ENCODE measurements around the gene SCRT2. TPM values are rescaled to one million over a fixed set of nuclear protein-coding genes. Genes with fewer than 3 reads are reported as not detected.

SCRT2 gene
- total and polyA plus RNA-seq, 9 of the 15 experiments (the other 6 are each of a cell fraction or from before 2014, with no cell fraction given): 0.04 to 0.75 (median 0.13) TPM; not detected in 2

DNA sequence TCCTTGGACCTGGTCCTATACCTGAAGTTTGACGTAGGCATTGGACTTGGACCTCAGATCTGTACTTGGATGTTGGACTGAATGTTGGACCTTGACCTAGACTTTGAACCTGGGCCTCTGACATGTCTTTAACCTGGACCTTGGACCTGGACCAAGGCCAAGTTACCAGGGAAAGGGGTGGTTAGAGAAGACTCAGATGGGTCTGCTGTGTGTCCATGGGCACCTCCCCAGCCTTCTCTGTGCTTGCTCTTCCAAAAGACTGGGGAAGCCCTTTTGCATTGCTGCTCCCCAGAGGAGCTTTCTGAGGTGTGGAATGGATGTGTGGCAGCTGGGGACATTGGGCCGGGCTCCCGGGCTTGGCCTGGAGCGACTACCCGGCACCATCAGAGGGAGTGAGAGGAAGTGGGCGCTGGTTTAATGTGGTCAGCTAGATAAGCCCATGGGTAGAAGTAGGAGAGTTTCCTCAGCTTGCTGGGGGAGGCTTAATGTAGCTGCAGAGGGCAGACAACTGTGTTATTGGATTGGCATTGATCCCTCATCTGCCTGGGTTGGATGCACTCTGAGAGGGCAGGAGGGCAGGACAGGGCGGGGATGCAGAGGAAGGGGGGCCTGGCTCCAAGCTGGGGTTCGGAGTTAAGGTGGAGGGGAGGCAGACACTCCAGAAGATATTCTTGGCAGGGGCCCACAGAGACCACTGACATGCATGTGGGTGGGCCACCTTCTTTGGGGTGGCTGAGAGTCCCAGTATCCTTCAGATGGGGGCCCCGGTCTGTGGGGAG lies 4.2 kb downstream of the SCRT2 start (continued):
- TF ChIP-seq, protein P1, sequence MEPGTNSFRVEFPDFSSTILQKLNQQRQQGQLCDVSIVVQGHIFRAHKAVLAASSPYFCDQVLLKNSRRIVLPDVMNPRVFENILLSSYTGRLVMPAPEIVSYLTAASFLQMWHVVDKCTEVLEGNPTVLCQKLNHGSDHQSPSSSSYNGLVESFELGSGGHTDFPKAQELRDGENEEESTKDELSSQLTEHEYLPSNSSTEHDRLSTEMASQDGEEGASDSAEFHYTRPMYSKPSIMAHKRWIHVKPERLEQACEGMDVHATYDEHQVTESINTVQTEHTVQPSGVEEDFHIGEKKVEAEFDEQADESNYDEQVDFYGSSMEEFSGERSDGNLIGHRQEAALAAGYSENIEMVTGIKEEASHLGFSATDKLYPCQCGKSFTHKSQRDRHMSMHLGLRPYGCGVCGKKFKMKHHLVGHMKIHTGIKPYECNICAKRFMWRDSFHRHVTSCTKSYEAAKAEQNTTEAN (CRISPR knock-in tag; IDR thresholded peaks at IDR 0.05): no peak
- TF ChIP-seq, protein P2, sequence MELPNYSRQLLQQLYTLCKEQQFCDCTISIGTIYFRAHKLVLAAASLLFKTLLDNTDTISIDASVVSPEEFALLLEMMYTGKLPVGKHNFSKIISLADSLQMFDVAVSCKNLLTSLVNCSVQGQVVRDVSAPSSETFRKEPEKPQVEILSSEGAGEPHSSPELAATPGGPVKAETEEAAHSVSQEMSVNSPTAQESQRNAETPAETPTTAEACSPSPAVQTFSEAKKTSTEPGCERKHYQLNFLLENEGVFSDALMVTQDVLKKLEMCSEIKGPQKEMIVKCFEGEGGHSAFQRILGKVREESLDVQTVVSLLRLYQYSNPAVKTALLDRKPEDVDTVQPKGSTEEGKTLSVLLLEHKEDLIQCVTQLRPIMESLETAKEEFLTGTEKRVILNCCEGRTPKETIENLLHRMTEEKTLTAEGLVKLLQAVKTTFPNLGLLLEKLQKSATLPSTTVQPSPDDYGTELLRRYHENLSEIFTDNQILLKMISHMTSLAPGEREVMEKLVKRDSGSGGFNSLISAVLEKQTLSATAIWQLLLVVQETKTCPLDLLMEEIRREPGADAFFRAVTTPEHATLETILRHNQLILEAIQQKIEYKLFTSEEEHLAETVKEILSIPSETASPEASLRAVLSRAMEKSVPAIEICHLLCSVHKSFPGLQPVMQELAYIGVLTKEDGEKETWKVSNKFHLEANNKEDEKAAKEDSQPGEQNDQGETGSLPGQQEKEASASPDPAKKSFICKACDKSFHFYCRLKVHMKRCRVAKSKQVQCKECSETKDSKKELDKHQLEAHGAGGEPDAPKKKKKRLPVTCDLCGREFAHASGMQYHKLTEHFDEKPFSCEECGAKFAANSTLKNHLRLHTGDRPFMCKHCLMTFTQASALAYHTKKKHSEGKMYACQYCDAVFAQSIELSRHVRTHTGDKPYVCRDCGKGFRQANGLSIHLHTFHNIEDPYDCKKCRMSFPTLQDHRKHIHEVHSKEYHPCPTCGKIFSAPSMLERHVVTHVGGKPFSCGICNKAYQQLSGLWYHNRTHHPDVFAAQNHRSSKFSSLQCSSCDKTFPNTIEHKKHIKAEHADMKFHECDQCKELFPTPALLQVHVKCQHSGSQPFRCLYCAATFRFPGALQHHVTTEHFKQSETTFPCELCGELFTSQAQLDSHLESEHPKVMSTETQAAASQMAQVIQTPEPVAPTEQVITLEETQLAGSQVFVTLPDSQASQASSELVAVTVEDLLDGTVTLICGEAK (IDR thresholded peaks at IDR 0.05): no peak
- TF ChIP-seq, protein P2 (CRISPR knock-in tag; IDR thresholded peaks at IDR 0.05): no peak
- TF ChIP-seq BCL6 (CRISPR knock-in tag; IDR thresholded peaks at IDR 0.05) (no peak), ZNF184 (CRISPR knock-in tag; IDR thresholded peaks at IDR 0.05) (no peak), ZNF699 (CRISPR knock-in tag; IDR thresholded peaks at IDR 0.05; ENCODE audit: insufficient replicate concordance) (no peak), CHD2 (IDR thresholded peaks at IDR 0.05; ENCODE audit: low read depth, low read length) (no peak)
- TF ChIP-seq, protein P3, sequence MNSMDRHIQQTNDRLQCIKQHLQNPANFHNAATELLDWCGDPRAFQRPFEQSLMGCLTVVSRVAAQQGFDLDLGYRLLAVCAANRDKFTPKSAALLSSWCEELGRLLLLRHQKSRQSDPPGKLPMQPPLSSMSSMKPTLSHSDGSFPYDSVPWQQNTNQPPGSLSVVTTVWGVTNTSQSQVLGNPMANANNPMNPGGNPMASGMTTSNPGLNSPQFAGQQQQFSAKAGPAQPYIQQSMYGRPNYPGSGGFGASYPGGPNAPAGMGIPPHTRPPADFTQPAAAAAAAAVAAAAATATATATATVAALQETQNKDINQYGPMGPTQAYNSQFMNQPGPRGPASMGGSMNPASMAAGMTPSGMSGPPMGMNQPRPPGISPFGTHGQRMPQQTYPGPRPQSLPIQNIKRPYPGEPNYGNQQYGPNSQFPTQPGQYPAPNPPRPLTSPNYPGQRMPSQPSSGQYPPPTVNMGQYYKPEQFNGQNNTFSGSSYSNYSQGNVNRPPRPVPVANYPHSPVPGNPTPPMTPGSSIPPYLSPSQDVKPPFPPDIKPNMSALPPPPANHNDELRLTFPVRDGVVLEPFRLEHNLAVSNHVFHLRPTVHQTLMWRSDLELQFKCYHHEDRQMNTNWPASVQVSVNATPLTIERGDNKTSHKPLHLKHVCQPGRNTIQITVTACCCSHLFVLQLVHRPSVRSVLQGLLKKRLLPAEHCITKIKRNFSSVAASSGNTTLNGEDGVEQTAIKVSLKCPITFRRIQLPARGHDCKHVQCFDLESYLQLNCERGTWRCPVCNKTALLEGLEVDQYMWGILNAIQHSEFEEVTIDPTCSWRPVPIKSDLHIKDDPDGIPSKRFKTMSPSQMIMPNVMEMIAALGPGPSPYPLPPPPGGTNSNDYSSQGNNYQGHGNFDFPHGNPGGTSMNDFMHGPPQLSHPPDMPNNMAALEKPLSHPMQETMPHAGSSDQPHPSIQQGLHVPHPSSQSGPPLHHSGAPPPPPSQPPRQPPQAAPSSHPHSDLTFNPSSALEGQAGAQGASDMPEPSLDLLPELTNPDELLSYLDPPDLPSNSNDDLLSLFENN (IDR thresholded peaks at IDR 0.05; ENCODE audit: low read depth in 2 of 2, low read length in 2 of 2): peak in 1 of 2 experiments; percentile 79; a peak in 2 of 4 replicates
- TF ChIP-seq, protein P4, sequence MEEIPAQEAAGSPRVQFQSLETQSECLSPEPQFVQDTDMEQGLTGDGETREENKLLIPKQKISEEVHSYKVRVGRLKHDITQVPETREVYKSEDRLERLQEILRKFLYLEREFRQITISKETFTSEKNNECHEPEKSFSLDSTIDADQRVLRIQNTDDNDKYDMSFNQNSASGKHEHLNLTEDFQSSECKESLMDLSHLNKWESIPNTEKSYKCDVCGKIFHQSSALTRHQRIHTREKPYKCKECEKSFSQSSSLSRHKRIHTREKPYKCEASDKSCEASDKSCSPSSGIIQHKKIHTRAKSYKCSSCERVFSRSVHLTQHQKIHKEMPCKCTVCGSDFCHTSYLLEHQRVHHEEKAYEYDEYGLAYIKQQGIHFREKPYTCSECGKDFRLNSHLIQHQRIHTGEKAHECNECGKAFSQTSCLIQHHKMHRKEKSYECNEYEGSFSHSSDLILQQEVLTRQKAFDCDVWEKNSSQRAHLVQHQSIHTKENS (CRISPR knock-in tag; IDR thresholded peaks at IDR 0.05): no peak

All from K562 (cell line).